H1 (cell line): ENCODE data around the gene SLC4A8. TPM values are rescaled to one million over a fixed set of nuclear protein-coding genes. Genes with fewer than 3 reads are reported as not detected.
A peak's percentile ranks its signal among the peaks of the same experiment; 100 is the strongest.

ENCODE experiments used
- SIN3A ChIP-seq, 2 experiments: IDR thresholded peaks in 1 of 2; conservative IDR thresholded peaks in 1 of 2; 2 replicates each; pipeline ENCODE4 v1.6.1; 2011 to 2012; ENCODE audit warnings: low read length in 2 of 2, improper control_type of control experiment in 1 of 2, low read depth in 1 of 2, mild to moderate bottlenecking in 1 of 2
- polyA plus RNA-seq, 7 experiments: library from polyadenylated mRNA; depleted of rRNA in 3 of 7; stranded (reverse) in 5 of 7; unstranded in 2 of 7; fragments of >200 nt in 5 of 7; fragments of 200-250 nt in 2 of 7; gene quantifications; 1 replicate in 5 of 7; 2 replicates in 1 of 7; 4 replicates in 1 of 7; pipeline versions ENCODE4 v1.2.1 to v1.2.3, GENCODE V29; 2011 to 2013; ENCODE audit warnings: missing spikeins in 2 of 7, mixed read lengths in 2 of 7
- total RNA-seq: library from RNA; stranded (reverse); fragmentation: NEBNext Ultra II Directional; extraction: Animal tissue kit (Norgen Biotek cat#: 25700); gene quantifications from 2 replicates; pipeline ENCODE4 v1.2.1, GENCODE V29; 2021

Gene SLC4A8
- total and polyA plus RNA-seq, 2 of the 8 experiments (the other 6 are each of a cell fraction or from before 2014, with no cell fraction given): 11.2 to 13.4 TPM

DNA sequence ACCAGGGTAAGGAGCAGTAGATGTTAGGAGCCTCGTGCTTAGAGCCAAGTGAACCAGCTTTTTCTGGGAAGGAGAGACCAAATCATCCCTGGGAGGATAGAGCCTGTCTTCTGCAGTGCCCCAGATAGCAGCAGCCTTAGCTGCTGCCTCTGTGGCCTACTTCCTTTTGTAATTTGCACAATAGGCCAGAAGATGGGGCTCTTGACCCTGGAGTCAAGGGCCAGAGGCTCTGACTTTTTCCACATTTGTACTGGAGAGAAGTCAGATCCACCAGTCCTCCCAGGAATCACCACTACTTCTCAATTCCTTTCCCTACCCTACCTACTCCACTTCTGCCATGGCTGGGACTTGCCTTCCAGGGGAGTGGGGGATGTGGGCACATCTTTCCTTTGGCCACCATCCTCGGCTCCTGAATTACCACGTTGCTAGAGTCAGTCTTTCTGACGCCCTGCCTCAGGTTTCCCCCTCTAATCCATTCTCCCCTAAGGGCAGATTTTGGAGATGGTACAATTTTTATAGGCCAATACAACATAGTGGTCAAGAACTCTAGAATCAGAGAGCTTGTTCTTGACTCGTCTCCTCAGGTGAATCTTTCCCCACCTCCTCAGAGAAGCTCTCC is 3.3 kb upstream of the SLC4A8 start (continued):
- TF ChIP-seq SIN3A (conservative IDR thresholded peaks at IDR 0.05 in 1 of 2, IDR thresholded peaks at IDR 0.05 in 1 of 2; ENCODE audit: low read depth in 1 of 2, low read length in 2 of 2): 0 out of 4 replicates have a peak, but pooled peaks of 1 of the 2 experiments have one; percentile 23
